PC-9 (cell line): ENCODE measurements around the gene RFTN1. TPM values are rescaled to one million over a fixed set of nuclear protein-coding genes. Genes with fewer than 3 reads are reported as not detected.

Experiments
- BruUV-seq: library from RNA; stranded (reverse); fragments of 400-500 nt; replicated peaks from 2 replicates; lab custom pipeline; 2021; lab: Mats Ljungman, UMichigan
- CTCF ChIA-PET: fragments of 300-600 bp; sonication (Branson Sonifier 250); formaldehyde crosslinking; loops from one replicate; lab custom pipeline; 2022; ENCODE audit warnings: antibody characterized with exemption; lab: Charles Lee
- POLR2A ChIA-PET: fragments of 300-600 bp; sonication (Branson Sonifier 250); formaldehyde crosslinking; loops from one replicate; lab custom pipeline; 2022; ENCODE audit warnings: antibody characterized with exemption; ENCODE audit not compliant: unreplicated experiment; lab: Charles Lee
- DNase-seq, 2 experiments: peaks; one replicate each; pipeline versions ENCODE4 v3.0.0 to v3.0.0-alpha.2; 2015 to 2022; ENCODE audit warnings: mixed read lengths in 1 of 2
- H2AFZ ChIP-seq: fragments of 200-600 bp; sonication (generic); 2 replicates; pipeline ENCODE4 v1.8.1; 2017; ENCODE audit warnings: antibody characterized with exemption
- H3F3A ChIP-seq: fragments of 200-600 bp; sonication (generic); 2 replicates; pipeline ENCODE4 v1.8.1; 2017; ENCODE audit warnings: antibody characterized with exemption, mild to moderate bottlenecking, low read depth; ENCODE audit not compliant: insufficient read depth
- H3K27ac ChIP-seq: fragments of 200-600 bp; sonication (generic); 2 replicates; pipeline ENCODE4 v1.6.1; 2016; ENCODE audit warnings: mixed run types
- H3K27me3 ChIP-seq: fragments of 200-600 bp; sonication (generic); 2 replicates; pipeline ENCODE4 v1.6.1; 2016; ENCODE audit warnings: low read depth, mixed run types; ENCODE audit not compliant: insufficient read depth
- H3K36me3 ChIP-seq: fragments of 200-600 bp; sonication (generic); 2 replicates; pipeline ENCODE4 v1.6.1; 2016; ENCODE audit warnings: low read depth, mixed run types
- H3K4me1 ChIP-seq: fragments of 200-600 bp; sonication (generic); replicated peaks from 2 replicates; pipeline ENCODE4 v1.6.1; 2016; ENCODE audit warnings: mixed run types; ENCODE audit not compliant: insufficient read depth
- H3K4me2 ChIP-seq: fragments of 200-600 bp; sonication (generic); 2 replicates; pipeline ENCODE4 v1.6.1; 2017; ENCODE audit warnings: mixed run types
- H3K4me3 ChIP-seq: fragments of 200-600 bp; sonication (generic); 2 replicates; pipeline ENCODE4 v1.6.1; 2016; ENCODE audit warnings: mixed run types
- H3K79me2 ChIP-seq: fragments of 200-600 bp; sonication (generic); 2 replicates; pipeline ENCODE4 v1.6.1; 2017; ENCODE audit warnings: low read depth, mixed run types
- H3K9me2 ChIP-seq: fragments of 200-600 bp; sonication (generic); 2 replicates; pipeline ENCODE4 v1.8.1; 2017; ENCODE audit warnings: mild to moderate bottlenecking; ENCODE audit not compliant: insufficient read depth
- H3K9me3 ChIP-seq: fragments of 200-600 bp; sonication (generic); 2 replicates; pipeline ENCODE4 v1.8.1; 2016; ENCODE audit warnings: low read depth; ENCODE audit not compliant: insufficient read depth
- H4K20me1 ChIP-seq: fragments of 200-600 bp; sonication (generic); 2 replicates; pipeline ENCODE4 v1.8.1; 2017; ENCODE audit not compliant: insufficient read depth
- CTCF ChIP-seq: fragments of 200-600 bp; sonication (generic); conservative IDR thresholded peaks from 2 replicates; pipeline ENCODE4 v1.6.1; 2017; ENCODE audit warnings: mixed run types, antibody characterized with exemption, mild to moderate bottlenecking, moderate library complexity
- EZH2 ChIP-seq: fragments of 200-600 bp; sonication (generic); IDR thresholded peaks from 2 replicates; pipeline ENCODE4 v1.8.0; 2017; ENCODE audit warnings: antibody characterized with exemption, low read depth
- intact Hi-C: fragments of 100-400 bp; cut with micrococcal nuclease; formaldehyde crosslinking; loops from one replicate; pipeline ENCODE4 v1.10.0; 2022; ENCODE audit not compliant: unreplicated experiment
- total RNA-seq: library from RNA; stranded (reverse); gene quantifications from 2 replicates; pipeline ENCODE4 v1.2.3, GENCODE V29; 2021

RFTN1 gene
- total RNA-seq, 1 experiment from 2014 or later = 0.41 TPM

GRCh38 chr3:16381426-16381825 is 132.1 kb downstream of the RFTN1 start:
- Histone ChIP-seq H3K79me2 (no peaks in the 10 kb centered on the region), H3K27ac (no peak overlapping the region), H2AFZ (no peak overlapping the region), H3K4me3 (no peak overlapping the region), H3K27me3 (no peaks in the 10 kb centered on the region; the same call in 1 of the 2 replicates), H3K4me2 (no peak overlapping the region), H3K4me1 (no peaks in the 10 kb centered on the region), H3K9me2 (no peaks in the 10 kb centered on the region), H4K20me1 (no peaks in the 10 kb centered on the region), H3F3A (no peaks in the 10 kb centered on the region), H3K9me3 (peaks cover 3% of the 10 kb centered on the region; the same call in 1 of the 2 replicates), H3K36me3 (no peaks in the 10 kb centered on the region)
- TF ChIP-seq EZH2 (no peak), CTCF (no peak)
- intact Hi-C loops = no loop called here
- no TSS peak for BruUV-seq
- CTCF ChIA-PET = no interaction called here
- DNase-seq = no peak
- POLR2A ChIA-PET = no interaction called here

DNA sequence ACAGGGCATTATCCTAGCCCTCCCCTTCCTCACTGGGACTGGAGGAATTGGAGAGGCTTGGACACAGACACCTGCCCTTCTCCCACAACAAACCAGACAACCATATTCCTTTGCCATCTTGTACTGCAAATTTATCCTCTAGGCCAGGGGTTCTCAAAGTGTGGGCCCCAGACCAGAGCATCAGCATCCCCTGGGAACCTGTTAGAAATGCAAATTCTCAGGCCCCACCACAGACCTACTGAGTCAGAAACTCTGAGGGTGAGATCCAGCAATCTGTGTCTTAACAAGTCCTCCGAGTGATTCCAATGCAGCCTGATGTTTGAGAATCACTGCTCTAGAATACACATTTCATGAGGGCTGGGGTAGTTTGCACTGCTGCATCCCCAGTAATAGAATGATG is 133.1 kb downstream of the RFTN1 start:
- peaks cover 3% of the 10 kb centered on the region; the same call in 1 of the 2 replicates for H3K9me3 ChIP-seq
- ChIA-PET CTCF (no interaction called here), POLR2A (no interaction called here)
- H3K4me1 ChIP-seq = no peaks in the 10 kb centered on the region
- H2AFZ ChIP-seq = no peak overlapping the region
- TF ChIP-seq EZH2 = no peak
- no peak for TF ChIP-seq CTCF
- no peaks in the 10 kb centered on the region for H3F3A ChIP-seq
- no peaks in the 10 kb centered on the region for H3K9me2 ChIP-seq
- no peak overlapping the region for H3K4me3 ChIP-seq
- H3K27ac ChIP-seq = no peak overlapping the region
- intact Hi-C loops = no loop called here
- H3K79me2 ChIP-seq = no peaks in the 10 kb centered on the region
- no peaks in the 10 kb centered on the region; the same call in 1 of the 2 replicates for H3K27me3 ChIP-seq
- DNase-seq = no peak
- BruUV-seq = no TSS peak
- no peaks in the 10 kb centered on the region for H4K20me1 ChIP-seq
- H3K4me2 ChIP-seq = no peak overlapping the region
- H3K36me3 ChIP-seq = no peaks in the 10 kb centered on the region

DNA sequence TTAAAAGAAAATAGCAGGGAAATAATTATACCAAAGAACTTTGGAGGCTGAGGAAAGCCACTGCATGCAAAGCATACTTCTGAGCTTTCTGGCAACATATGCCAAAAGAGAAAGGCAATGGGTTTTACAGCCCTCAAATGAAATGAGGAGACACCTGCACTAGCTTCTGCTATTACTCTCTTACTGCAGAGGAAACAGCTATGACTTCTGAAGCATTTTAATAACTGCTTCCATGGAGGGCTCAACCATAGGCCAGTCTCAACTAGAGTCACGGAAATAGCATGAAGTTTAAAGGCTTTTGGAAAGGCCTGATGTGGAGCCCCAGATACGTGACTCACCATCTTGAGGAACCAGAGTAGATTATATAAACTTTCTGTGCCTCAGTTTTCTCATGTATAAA is 133.7 kb downstream of the RFTN1 start:
- peaks cover 3% of the 10 kb centered on the region; the same call in 1 of the 2 replicates for H3K9me3 ChIP-seq

More for the DNA sequence above, 133.7 kb downstream of the RFTN1 start:
- no peak overlapping the region for H3K4me2 ChIP-seq
- no peak for TF ChIP-seq EZH2
- no peak for TF ChIP-seq CTCF
- no peaks in the 10 kb centered on the region for H3K9me2 ChIP-seq
- intact Hi-C loops = no loop called here
- ChIA-PET POLR2A (no interaction called here), CTCF (interaction anchor here (0.6 kb wide), 1 partner anchor 17 kb away, joined by 8 read pairs; no protein-coding TSS in a partner anchor)
- no peaks in the 10 kb centered on the region for H4K20me1 ChIP-seq
- no peak overlapping the region for H3K27ac ChIP-seq
- H3K27me3 ChIP-seq = no peaks in the 10 kb centered on the region; the same call in 1 of the 2 replicates
- no peak overlapping the region for H3K4me3 ChIP-seq
- no peak overlapping the region for H2AFZ ChIP-seq
- DNase-seq = no peak
- no TSS peak for BruUV-seq
- no peaks in the 10 kb centered on the region for H3K79me2 ChIP-seq
- no peaks in the 10 kb centered on the region for H3K36me3 ChIP-seq
- H3K4me1 ChIP-seq = no peaks in the 10 kb centered on the region
- no peaks in the 10 kb centered on the region for H3F3A ChIP-seq
